ENCODE results near the gene MDM2. TPM values are rescaled to one million over a fixed set of nuclear protein-coding genes. Genes with fewer than 3 reads are reported as not detected.

The MDM2 gene
- total RNA-seq, 1 experiment from 2014 or later, result 159 TPM

- no peak overlapping the region for H2BK120ac ChIP-seq (ENCODE audit: low read depth, low read length, poor library complexity, severe bottlenecking)
- H3K14ac ChIP-seq (ENCODE audit: insufficient read depth, low read length), result no peak overlapping the region
- DNase-seq, result no peak
- no peaks in the 10 kb centered on the region; a peak in 1 of 7 replicates for H3K36me3 Mint-ChIP-seq (ENCODE audit: insufficient read depth in 1 of 3, low read depth in 3 of 3)
- no peak overlapping the region for H4K8ac ChIP-seq (replicated peaks; ENCODE audit: insufficient read length, low read depth, low read length)
- H3K23ac ChIP-seq (ENCODE audit: insufficient read length, low read depth, low read length), result no peak overlapping the region
- no CpG with 5 or more reads among the region's 6 CpGs for WGBS (ENCODE audit: extremely low coverage, insufficient read length, low lambda C conversion rate)
- no peak overlapping the region for H2AFZ ChIP-seq (ENCODE audit: low read length)
- no peak overlapping the region for H2BK15ac ChIP-seq (ENCODE audit: low read depth, low read length)
- no peak overlapping the region for H3T11ph ChIP-seq (ENCODE audit: low read length)
- H3K4me2 ChIP-seq (ENCODE audit: insufficient read depth, insufficient read length, low read length), result no peak overlapping the region
- no peak for TF ChIP-seq CTCF (conservative IDR thresholded peaks at IDR 0.05)
- no peak overlapping the region for H3K4me3 Mint-ChIP-seq
- no peaks in the 10 kb centered on the region for H4K20me1 ChIP-seq (ENCODE audit: control insufficient read depth, insufficient read depth, insufficient read length)
- no peaks in the 10 kb centered on the region for H3K27me3 ChIP-seq (ENCODE audit: insufficient read depth, low read length)
- H3K27me3 Mint-ChIP-seq (ENCODE audit: low read depth), result no peaks in the 10 kb centered on the region
- H3K79me1 ChIP-seq (ENCODE audit: insufficient read depth, low read depth, low read length, poor library complexity, severe bottlenecking), result no peaks in the 10 kb centered on the region
- H2BK5ac ChIP-seq (ENCODE audit: insufficient read length, low read length), result no peak overlapping the region
- no peak overlapping the region for H3K18ac ChIP-seq (ENCODE audit: insufficient read length, low read depth, low read length)
- no peak overlapping the region for H4K91ac ChIP-seq (ENCODE audit: insufficient read length, low read depth, low read length)
- H3K27ac Mint-ChIP-seq, result no peak overlapping the region
- no peak overlapping the region for H2BK20ac ChIP-seq (ENCODE audit: low read depth, low read length, poor library complexity, severe bottlenecking)
- no peaks in the 10 kb centered on the region for H3K23me2 ChIP-seq (ENCODE audit: insufficient read length, low read depth, low read length, poor library complexity, severe bottlenecking)
- H3K9me3 ChIP-seq (ENCODE audit: control insufficient read depth, low read depth, low read length), result no peaks in the 10 kb centered on the region
- no peaks in the 10 kb centered on the region; a peak in 1 of 5 replicates for H3K9me3 Mint-ChIP-seq
- H3K56ac ChIP-seq (ENCODE audit: insufficient read length, low read depth, low read length), result no peak overlapping the region
- H2AK5ac ChIP-seq (ENCODE audit: insufficient read length, low read length), result no peak overlapping the region
- H3K4me1 ChIP-seq (ENCODE audit: insufficient read depth, low read length), result no peaks in the 10 kb centered on the region
- H3K79me2 ChIP-seq (ENCODE audit: insufficient read depth, low read length), result no peaks in the 10 kb centered on the region
- H4K5ac ChIP-seq (ENCODE audit: insufficient read length, low read depth, low read length), result no peak overlapping the region
- no peak overlapping the region for H3K27ac ChIP-seq (ENCODE audit: insufficient read length, low read depth, low read length)
- no peak overlapping the region for H3K4ac ChIP-seq (ENCODE audit: low read depth, low read length)
- no peak overlapping the region for H3K9ac ChIP-seq (ENCODE audit: extremely low read depth, insufficient read length, low read length)
- no peak overlapping the region for H2BK12ac ChIP-seq (ENCODE audit: insufficient read length, low read depth, low read length)
- peaks cover 0 to 4% of the 10 kb centered on the region in 2 experiments; a peak in 2 of 4 replicates for H3K4me1 Mint-ChIP-seq
Measured at GRCh38 chr12:68781728-68782127, 26.2 kb upstream of the MDM2 start.
